K562 (cell line): ENCODE data around the gene OTUD1. TPM values are rescaled to one million over a fixed set of nuclear protein-coding genes. Genes with fewer than 3 reads are reported as not detected.
A peak's percentile ranks its signal among the peaks of the same experiment; 100 is the strongest.

Experiments
- ATAC-seq: fragments of 200-7000 bp; cut with Tn5 transposase; 3 replicates; pipeline ENCODE4 v1.9.1; 2020; ENCODE audit warnings: moderate library complexity
- BruUV-seq: library from RNA; stranded (reverse); fragments of 400-500 nt; replicated peaks from 2 replicates; lab custom pipeline; 2021; lab: Mats Ljungman, UMichigan
- CTCF ChIA-PET: fragments of 300-600 bp; formaldehyde crosslinking; extraction: SDS; loops from one replicate; lab custom pipeline; 2021; ENCODE audit warnings: low intra/inter-chr PET ratio; lab: Yijun Ruan, JAX
- POLR2A ChIA-PET: fragments of 300-600, 350-650 bp; sonication (Branson Sonifier 250); formaldehyde crosslinking; extraction: SDS; loops from one replicate; lab custom pipeline; 2021; ENCODE audit warnings: antibody characterized with exemption, inconsistent platforms; lab: Yijun Ruan, JAX
- DNase-seq, 4 experiments: peaks; one replicate each; pipeline versions ENCODE4 v3.0.0 to v3.0.0-alpha.2; 2011 to 2018; ENCODE audit warnings: low spot score in 3 of 4, mixed read lengths in 3 of 4; ENCODE audit errors: extremely low read depth in 1 of 4
- FAIRE-seq: peaks from 2 replicates; lab custom pipeline; 2011; peaks lifted over from hg19 to GRCh38; lab: Jason Lieb, UNC
- H2AFZ ChIP-seq: 2 replicates; pipeline ENCODE4 v1.6.0; 2011; ENCODE audit warnings: low read depth, low read length, control low read depth, inconsistent platforms
- H3K27ac ChIP-seq: fragments of 200-600 bp; 3 replicates; pipeline ENCODE4 v1.8.0; 2011; ENCODE audit warnings: low read depth, mild to moderate bottlenecking, control low read depth, inconsistent platforms, low read length, moderate library complexity, mixed read lengths; ENCODE audit errors: extremely low read depth
- H3K27me3 ChIP-seq, 2 experiments: fragments of 300-600 bp in 1 of 2; 2 replicates in 1 of 2; 3 replicates in 1 of 2; pipeline versions ENCODE4 v1.6.0 to v1.8.0; 2011; ENCODE audit warnings: inconsistent platforms in 2 of 2, low read length in 2 of 2, mild to moderate bottlenecking in 1 of 2, mixed read lengths in 1 of 2, moderate library complexity in 1 of 2; ENCODE audit not compliant: control insufficient read depth in 2 of 2, insufficient read depth in 2 of 2
- H3K36me3 ChIP-seq: fragments of 300-600 bp; 3 replicates; pipeline ENCODE4 v1.8.0; 2011; ENCODE audit warnings: mild to moderate bottlenecking, low read length, inconsistent platforms; ENCODE audit not compliant: control insufficient read depth, insufficient read depth
- H3K4me1 ChIP-seq, 2 experiments: fragments of 200-600 bp in 1 of 2; replicated peaks in 1 of 2; 2 replicates in 1 of 2; 3 replicates in 1 of 2; pipeline versions ENCODE4 v1.5.1 to v1.8.0; 2011; ENCODE audit warnings: inconsistent platforms in 2 of 2, low read length in 2 of 2, mild to moderate bottlenecking in 1 of 2, mixed read lengths in 1 of 2, moderate library complexity in 1 of 2; ENCODE audit not compliant: control insufficient read depth in 2 of 2, insufficient read depth in 2 of 2
- H3K4me2 ChIP-seq: 2 replicates; pipeline ENCODE4 v1.6.1; 2011; ENCODE audit warnings: low read length, control low read depth, inconsistent platforms, mixed read lengths; ENCODE audit not compliant: insufficient read depth
- H3K4me3 ChIP-seq: fragments of 200-600 bp; sonication (generic), shearing (Covaris generic); 2 replicates; pipeline ENCODE4 v1.5.1; 2016; ENCODE audit warnings: control low read depth, inconsistent platforms
- H3K79me2 ChIP-seq: fragments of 200-600 bp; 3 replicates; pipeline ENCODE4 v1.8.0; 2011; ENCODE audit warnings: low read length, inconsistent platforms; ENCODE audit not compliant: control insufficient read depth, insufficient read depth
- H3K9ac ChIP-seq, 2 experiments: 2 replicates each; pipeline versions ENCODE4 v1.6.0 to v1.6.1; 2011; ENCODE audit warnings: low read depth in 2 of 2, low read length in 2 of 2, control low read depth in 1 of 2, inconsistent platforms in 1 of 2, mild to moderate bottlenecking in 1 of 2, mixed read lengths in 1 of 2; ENCODE audit not compliant: insufficient read depth in 1 of 2
- H3K9me1 ChIP-seq: one replicate; pipeline ENCODE4 v1.6.0; 2011; ENCODE audit warnings: inconsistent platforms, mild to moderate bottlenecking, low read length, moderate library complexity; ENCODE audit not compliant: control insufficient read depth, insufficient read depth
- H3K9me3 ChIP-seq: replicated peaks from 2 replicates; pipeline ENCODE4 v1.5.1; 2011; ENCODE audit warnings: low read depth, low read length, inconsistent platforms; ENCODE audit not compliant: control insufficient read depth, insufficient read depth
- H4K20me1 ChIP-seq: replicated peaks from 2 replicates; pipeline ENCODE4 v1.6.1; 2011; ENCODE audit warnings: low read length, inconsistent platforms, mixed read lengths; ENCODE audit not compliant: control insufficient read depth, insufficient read depth
- BACH1 ChIP-seq: fragments of 200-800 bp; sonication (Bioruptor generic); IDR thresholded peaks from 2 replicates; pipeline ENCODE4 v1.6.1; 2016; ENCODE audit warnings: missing genetic modification characterization, missing compliant biosample characterization
- CEBPG ChIP-seq, 3 experiments: fragments of 200-800 bp in 1 of 3; sonication (Bioruptor generic) in 1 of 3; sonication (generic) in 1 of 3; formaldehyde crosslinking in 1 of 3; IDR thresholded peaks in 2 of 3; conservative IDR thresholded peaks in 1 of 3; 2 replicates each; pipeline versions ENCODE4 v1.6.1 to v1.8.0; 2016 to 2022; ENCODE audit warnings: missing compliant biosample characterization in 2 of 3, missing genetic modification characterization in 2 of 3, mild to moderate bottlenecking in 1 of 3, missing genetic modification reagents in 1 of 3
- FOSL1 ChIP-seq: fragments of 200-800 bp; sonication (Bioruptor generic); conservative IDR thresholded peaks from 2 replicates; pipeline ENCODE4 v1.6.1; 2016; ENCODE audit warnings: missing genetic modification characterization, missing compliant biosample characterization
- GABPA ChIP-seq: fragments of 200-800 bp; sonication (Bioruptor generic); conservative IDR thresholded peaks from 2 replicates; pipeline ENCODE4 v1.6.1; 2016; ENCODE audit warnings: low read depth, missing genetic modification characterization, missing compliant biosample characterization
- NCOA1 ChIP-seq: fragments of 450-650 bp; IDR thresholded peaks from 2 replicates; pipeline ENCODE4 v1.6.1; 2016; ENCODE audit warnings: low read depth
- NCOR1 ChIP-seq: fragments of 450-650 bp; IDR thresholded peaks from 2 replicates; pipeline ENCODE4 v1.6.1; 2016; ENCODE audit warnings: mild to moderate bottlenecking, moderate library complexity
- SRF ChIP-seq, 2 experiments: fragments of 250-450, 450-650 bp in 1 of 2; sonication (Bioruptor Pico) in 1 of 2; sonication (generic) in 1 of 2; formaldehyde crosslinking; IDR thresholded peaks; 2 replicates each; pipeline versions ENCODE4 v1.5.0 to v1.5.1; 2020 to 2022; ENCODE audit warnings: mild to moderate bottlenecking in 1 of 2, missing genetic modification reagents in 1 of 2
- ZBTB7A ChIP-seq: IDR thresholded peaks from 2 replicates; pipeline ENCODE4 v1.6.1; 2011; ENCODE audit warnings: low read depth, mild to moderate bottlenecking, low read length, moderate library complexity, borderline replicate concordance; ENCODE audit not compliant: control insufficient read depth
- WGBS: fragments of 100-300 bp; shearing (Covaris generic); methylation state at CpG from one replicate; pipeline ENCODE4 v1.1.6; 2016; ENCODE audit warnings: low coverage, mixed read lengths; ENCODE audit not compliant: insufficient coverage; ENCODE audit errors: missing lambda C conversion rate; 5-methylcytosine and 5-hydroxymethylcytosine counted together
- in situ Hi-C: fragments of 300-500 bp; cut with MboI; formaldehyde crosslinking; loops from 4 replicates; pipeline ENCODE4 v1.15.0; 2018; ENCODE audit warnings: inconsistent platforms, mixed read lengths
- intact Hi-C: fragments of 100-400 bp; cut with micrococcal nuclease; formaldehyde crosslinking; loops from 2 replicates; pipeline ENCODE4 v1.14.2; 2022
- polyA plus RNA-seq, 8 experiments: library from polyadenylated mRNA; depleted of rRNA in 4 of 8; stranded (reverse) in 5 of 8; unstranded in 3 of 8; fragments of >200 nt; fragmentation: Nextera tagmentation in 2 of 8; fragmentation: Illumina TruSeq in 1 of 8; extraction: Ambion mirVana in 2 of 8; extraction: Trizol in 1 of 8; gene quantifications; 2 replicates each; pipeline versions ENCODE4 v1.2.1 to v1.2.3, GENCODE V29; 2011 to 2014; ENCODE audit warnings: inconsistent platforms in 1 of 8, missing spikeins in 1 of 8
- total RNA-seq, 7 experiments: library from RNA; depleted of rRNA in 6 of 7; stranded (reverse); fragments of >200 nt in 6 of 7; fragmentation: Illumina TruSeq in 2 of 7; extraction: Trizol in 2 of 7; gene quantifications; 2 replicates each; pipeline versions ENCODE4 v1.2.1 to v1.2.3, GENCODE V29; 2011 to 2021; ENCODE audit warnings: low replicate concordance in 1 of 7
- TF ChIP-seq, protein P1 (sequence below): IDR thresholded peaks from 3 replicates; pipeline ENCODE4 v1.6.1; 2011; ENCODE audit warnings: borderline replicate concordance, mild to moderate bottlenecking, moderate library complexity; ENCODE audit not compliant: insufficient read length; ENCODE audit errors: extremely low read depth

The OTUD1 gene
- total and polyA plus RNA-seq, 9 of the 15 experiments (the other 6 are each of a cell fraction or from before 2014, with no cell fraction given): 0.29 to 2.0 (median 0.49) TPM

DNA sequence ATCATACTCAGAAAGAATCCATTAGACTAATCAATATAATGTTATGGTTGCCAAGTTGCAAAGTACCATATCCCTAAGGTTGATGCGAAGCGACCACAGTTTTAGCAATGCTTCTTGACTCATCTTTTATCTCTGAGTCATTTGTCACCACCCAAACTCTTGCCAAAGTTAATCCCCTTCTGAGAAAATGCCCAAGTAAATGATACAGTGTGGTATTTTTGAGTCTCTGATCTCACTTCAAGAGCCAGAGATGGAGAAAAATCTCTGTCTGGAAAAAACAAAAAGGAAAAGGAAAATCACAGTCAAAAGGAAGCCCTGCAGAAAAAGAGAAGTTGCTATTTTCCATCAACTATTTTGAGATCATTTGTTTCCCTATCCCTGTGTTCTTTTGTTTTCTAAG lies 26.7 kb upstream of the OTUD1 start (continued):
- peak; percentile 88 for TF ChIP-seq FOSL1 (tag)

DNA sequence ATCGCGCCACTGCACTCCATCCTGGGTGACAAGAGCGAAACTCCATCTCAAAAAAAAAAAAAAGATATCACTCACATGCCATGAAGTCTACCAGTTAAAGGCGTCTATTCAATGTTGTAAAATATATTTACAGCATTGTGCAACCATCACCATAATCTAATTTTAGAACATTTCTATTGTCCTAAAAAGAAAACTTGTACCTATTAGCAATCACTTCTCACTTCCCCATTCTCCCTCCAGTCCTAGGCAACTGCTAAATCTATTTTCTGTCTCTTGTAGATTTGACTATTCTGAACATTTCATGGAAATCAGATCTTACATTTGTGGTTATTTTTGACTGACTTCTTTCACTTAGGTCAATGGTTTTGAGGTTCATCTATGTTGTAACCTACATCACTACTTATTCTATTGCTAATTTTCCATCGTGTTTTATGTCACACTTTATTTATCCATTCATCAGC lies 25.2 kb upstream of the OTUD1 start:
- Histone ChIP-seq H3K27ac (no peak overlapping the region), H2AFZ (no peak overlapping the region), H3K36me3 (no peaks in the 10 kb centered on the region), H3K9me3 (no peaks in the 10 kb centered on the region), H3K9me1 (no peaks in the 10 kb centered on the region), H3K27me3 (no peaks in the 10 kb centered on the region; a peak in 1 of 5 replicates), H3K4me3 (no peak overlapping the region), H3K4me1 (no peaks in the 10 kb centered on the region), H3K9ac (no peak overlapping the region), H3K4me2 (no peak overlapping the region), H3K79me2 (no peaks in the 10 kb centered on the region), H4K20me1 (no peaks in the 10 kb centered on the region)
- DNase-seq (no peak), FAIRE-seq (no peak), ATAC-seq (no peak)
- intact Hi-C loops (no loop called here), in situ Hi-C loops (no loop called here)
- ChIA-PET POLR2A (no interaction called here), CTCF (no interaction called here)
- no TSS peak for BruUV-seq
- WGBS: 0% methylated on average over 2 of the region's 5 CpGs
- TF ChIP-seq BACH1 (tag) (no peak), GABPA (tag) (no peak)

DNA sequence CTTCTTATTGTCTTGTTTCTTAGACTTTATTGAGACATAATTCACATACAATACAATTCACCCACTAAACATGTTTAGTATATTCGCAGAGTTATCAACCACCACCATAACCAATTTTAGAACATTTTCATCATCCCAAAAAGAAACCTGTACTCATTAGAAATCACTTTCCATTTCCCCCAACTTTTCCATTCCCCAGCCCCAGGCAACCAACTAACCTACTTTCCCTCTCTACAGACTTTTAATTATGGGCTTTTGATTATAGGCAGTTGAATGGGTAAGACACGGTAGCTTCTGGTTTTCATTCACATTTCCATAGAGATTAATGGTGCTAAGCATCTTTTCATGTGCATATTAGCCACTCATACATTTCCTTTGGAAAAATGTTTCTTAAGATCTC lies 24.2 kb upstream of the OTUD1 start:
- no peak overlapping the region for H2AFZ ChIP-seq
- no peak for ATAC-seq
- ChIA-PET CTCF (no interaction called here), POLR2A (interaction anchor here (0.8 kb wide), 1 partner anchor 8 kb away, joined by 4 read pairs; no protein-coding TSS in a partner anchor)
- WGBS: 0% methylated on average over 2 of the region's 2 CpGs
- no peaks in the 10 kb centered on the region; a peak in 1 of 5 replicates for H3K27me3 ChIP-seq
- H3K27ac ChIP-seq: no peak overlapping the region
- H3K4me2 ChIP-seq: no peak overlapping the region
- intact Hi-C loops (no loop called here), in situ Hi-C loops (no loop called here)
- H4K20me1 ChIP-seq: no peaks in the 10 kb centered on the region
- DNase-seq: no peak
- H3K9ac ChIP-seq: no peak overlapping the region
- no peaks in the 10 kb centered on the region for H3K9me1 ChIP-seq
- H3K79me2 ChIP-seq: no peaks in the 10 kb centered on the region
- H3K36me3 ChIP-seq: no peaks in the 10 kb centered on the region
- H3K9me3 ChIP-seq: no peaks in the 10 kb centered on the region
- H3K4me1 ChIP-seq: no peaks in the 10 kb centered on the region
- H3K4me3 ChIP-seq: no peak overlapping the region
- no TSS peak for BruUV-seq
- FAIRE-seq: no peak
- TF ChIP-seq, protein P1, sequence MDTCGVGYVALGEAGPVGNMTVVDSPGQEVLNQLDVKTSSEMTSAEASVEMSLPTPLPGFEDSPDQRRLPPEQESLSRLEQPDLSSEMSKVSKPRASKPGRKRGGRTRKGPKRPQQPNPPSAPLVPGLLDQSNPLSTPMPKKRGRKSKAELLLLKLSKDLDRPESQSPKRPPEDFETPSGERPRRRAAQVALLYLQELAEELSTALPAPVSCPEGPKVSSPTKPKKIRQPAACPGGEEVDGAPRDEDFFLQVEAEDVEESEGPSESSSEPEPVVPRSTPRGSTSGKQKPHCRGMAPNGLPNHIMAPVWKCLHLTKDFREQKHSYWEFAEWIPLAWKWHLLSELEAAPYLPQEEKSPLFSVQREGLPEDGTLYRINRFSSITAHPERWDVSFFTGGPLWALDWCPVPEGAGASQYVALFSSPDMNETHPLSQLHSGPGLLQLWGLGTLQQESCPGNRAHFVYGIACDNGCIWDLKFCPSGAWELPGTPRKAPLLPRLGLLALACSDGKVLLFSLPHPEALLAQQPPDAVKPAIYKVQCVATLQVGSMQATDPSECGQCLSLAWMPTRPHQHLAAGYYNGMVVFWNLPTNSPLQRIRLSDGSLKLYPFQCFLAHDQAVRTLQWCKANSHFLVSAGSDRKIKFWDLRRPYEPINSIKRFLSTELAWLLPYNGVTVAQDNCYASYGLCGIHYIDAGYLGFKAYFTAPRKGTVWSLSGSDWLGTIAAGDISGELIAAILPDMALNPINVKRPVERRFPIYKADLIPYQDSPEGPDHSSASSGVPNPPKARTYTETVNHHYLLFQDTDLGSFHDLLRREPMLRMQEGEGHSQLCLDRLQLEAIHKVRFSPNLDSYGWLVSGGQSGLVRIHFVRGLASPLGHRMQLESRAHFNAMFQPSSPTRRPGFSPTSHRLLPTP: no peak
- TF ChIP-seq NCOA1: no peak
- TF ChIP-seq SRF (CRISPR knock-in tag; IDR thresholded peaks at IDR 0.05): no peak
- TF ChIP-seq NCOR1: no peak
- TF ChIP-seq CEBPG (CRISPR knock-in tag; IDR thresholded peaks at IDR 0.05): no peak
- TF ChIP-seq CEBPG (tag; conservative IDR thresholded peaks at IDR 0.05 in 1 of 2, IDR thresholded peaks at IDR 0.05 in 1 of 2): no peak
- no peak for TF ChIP-seq ZBTB7A
